ENCODE data around the gene CLASRP.

The CLASRP gene

GRCh38 chr19:45063851-45064801, 25.3 kb downstream of the CLASRP start:
- DNase-seq, result no peak

- no peak for DNase-seq
Observed at GRCh38 chr19:45066921-45067661, 28.2 kb downstream of the CLASRP start.

GRCh38 chr19:45068041-45068440, 29.2 kb downstream of the CLASRP start:
- no peak for DNase-seq

- DNase-seq, result no peak
Observed at GRCh38 chr19:45069056-45069455, 30.2 kb downstream of the CLASRP start.

GRCh38 chr19:45070214-45070613, 31.4 kb downstream of the CLASRP start:
- DNase-seq, result no peak

- no peak for DNase-seq
Observed at GRCh38 chr19:45070861-45071544, 32.2 kb downstream of the CLASRP start.

GRCh38 chr19:45071545-45071938, 32.7 kb downstream of the CLASRP start:
- no peak for DNase-seq

- DNase-seq, result no peak
Observed at GRCh38 chr19:45071969-45072790, 33.3 kb downstream of the CLASRP start.

- no peak for DNase-seq
Observed at GRCh38 chr19:45074744-45075300, 36.0 kb downstream of the CLASRP start.

- peak; percentile 18 for DNase-seq
Observed at GRCh38 chr19:45075301-45076028, 36.6 kb downstream of the CLASRP start.

GRCh38 chr19:45076029-45076850, 37.4 kb downstream of the CLASRP start, which contains the start of gene ZNF296:
Gene ZNF296, minus strand, starts transcription at chr19:45076478. Its CDS starts 105 bp downstream, at chr19:45076373.
- DNase-seq, result peak; percentile 54

- DNase-seq, result no peak
Observed at GRCh38 chr19:45076851-45077730, 38.2 kb downstream of the CLASRP start.

GRCh38 chr19:45078390-45079062, 39.7 kb downstream of the CLASRP start:
- DNase-seq, result no peak

- peak; percentile 79 for DNase-seq
Observed at GRCh38 chr19:45079063-45079910, 40.4 kb downstream of the CLASRP start, which contains the start of gene GEMIN7. Gene GEMIN7, plus strand, starts transcription at chr19:45079260. Its CDS starts 10,855 bp downstream, at chr19:45090115.

GRCh38 chr19:45079911-45080370, 41.1 kb downstream of the CLASRP start:
- DNase-seq, result no peak

- DNase-seq, result no peak
Observed at GRCh38 chr19:45082170-45082569, 43.3 kb downstream of the CLASRP start.

- no peak for DNase-seq
Observed at GRCh38 chr19:45086480-45086879, 47.6 kb downstream of the CLASRP start.

Measured in fibroblast of skin of right biceps (primary cell).